HCT116 (cell line): ENCODE data around the gene MAP1S. TPM values are rescaled to one million over a fixed set of nuclear protein-coding genes. Genes with fewer than 3 reads are reported as not detected.

Source experiments
- ATAC-seq: fragments of 200-7000 bp; cut with Tn5 transposase; 2 replicates; pipeline ENCODE4 v1.9.1; 2020; ENCODE audit warnings: mild to moderate bottlenecking, moderate library complexity
- BruUV-seq: library from RNA; stranded (reverse); fragments of 400-500 nt; replicated peaks from 2 replicates; lab custom pipeline; 2021; lab: Mats Ljungman, UMichigan
- CTCF ChIA-PET: fragments of 300-600 bp; sonication (Branson Sonifier 250); formaldehyde crosslinking; loops from one replicate; lab custom pipeline; 2021; ENCODE audit warnings: antibody characterized with exemption; lab: Charles Lee
- POLR2A ChIA-PET: fragments of 300-600, 350-600 bp; sonication (Branson Sonifier 250); formaldehyde crosslinking; loops from one replicate; lab custom pipeline; 2021; ENCODE audit warnings: antibody characterized with exemption; lab: Charles Lee
- RAD21 ChIA-PET, 2 experiments: fragments of 300-600 bp; sonication (Branson Sonifier 250); formaldehyde crosslinking; loops; one replicate each; lab custom pipeline; 2023; ENCODE audit warnings: low total read pairs in 2 of 2; ENCODE audit not compliant: uncharacterized antibody in 2 of 2, unreplicated experiment in 2 of 2, low non-redundant PET in 1 of 2; lab: Charles Lee
- DNase-seq: peaks from one replicate; pipeline ENCODE4 v3.0.0-alpha.2; 2010; ENCODE audit warnings: low read depth, low spot score
- H2AFZ ChIP-seq: fragments of 200-600 bp; shearing (Covaris generic), sonication (generic); 2 replicates; pipeline ENCODE4 v1.6.1; 2017; ENCODE audit warnings: low read depth, mixed run types, mixed read lengths, antibody characterized with exemption, low read length; ENCODE audit not compliant: poor library complexity, severe bottlenecking
- H3K27ac ChIP-seq: 2 replicates; pipeline ENCODE4 v1.5.1; 2012; ENCODE audit warnings: low read depth, low read length
- H3K27me3 ChIP-seq: fragments of 200-600 bp; sonication (generic); 2 replicates; pipeline ENCODE4 v1.6.1; 2016; ENCODE audit warnings: mixed run types, low read length, mixed read lengths; ENCODE audit not compliant: insufficient read depth
- H3K36me3 ChIP-seq, 2 experiments: fragments of 200-500 bp in 1 of 2; fragments of 200-600 bp in 1 of 2; sonication (Bioruptor generic) in 1 of 2; sonication (generic) in 1 of 2; 2 replicates each; pipeline versions ENCODE4 v1.5.1 to v1.6.1; 2014 to 2016; ENCODE audit warnings: low read length in 2 of 2, inconsistent platforms in 1 of 2, mixed read lengths in 1 of 2, mixed run types in 1 of 2; ENCODE audit not compliant: insufficient read depth in 2 of 2, control insufficient read depth in 1 of 2
- H3K4me1 ChIP-seq, 2 experiments: fragments of 200-600 bp in 1 of 2; sonication (generic) in 1 of 2; 2 replicates each; pipeline versions ENCODE4 v1.5.1 to v1.6.1; 2012 to 2017; ENCODE audit warnings: low read length in 2 of 2, inconsistent platforms in 1 of 2, mild to moderate bottlenecking in 1 of 2, mixed read lengths in 1 of 2, mixed run types in 1 of 2, moderate library complexity in 1 of 2; ENCODE audit not compliant: insufficient read depth in 2 of 2, control insufficient read depth in 1 of 2
- H3K4me2 ChIP-seq: fragments of 200-600 bp; sonication (generic); 2 replicates; pipeline ENCODE4 v1.6.1; 2017; ENCODE audit warnings: mixed run types, low read length, mixed read lengths
- H3K4me3 ChIP-seq, 2 experiments: fragments of 200-600 bp in 1 of 2; sonication (generic) in 1 of 2; replicated peaks in 1 of 2; 2 replicates each; pipeline ENCODE4 v1.5.1; 2011 to 2016; ENCODE audit warnings: low read length in 2 of 2, control low read depth in 1 of 2, low read depth in 1 of 2, mild to moderate bottlenecking in 1 of 2, mixed read lengths in 1 of 2, mixed run types in 1 of 2
- H3K79me2 ChIP-seq: fragments of 200-600 bp; sonication (generic); 2 replicates; pipeline ENCODE4 v1.6.1; 2017; ENCODE audit warnings: mild to moderate bottlenecking, mixed run types, low read length, moderate library complexity, mixed read lengths; ENCODE audit not compliant: insufficient read depth
- H3K9ac ChIP-seq: fragments of 200-600 bp; sonication (generic); 2 replicates; pipeline ENCODE4 v1.6.1; 2016; ENCODE audit warnings: low read length, mixed read lengths
- H3K9me2 ChIP-seq: fragments of 200-600 bp; sonication (generic), shearing (Covaris generic); 2 replicates; pipeline ENCODE4 v1.6.1; 2017; ENCODE audit warnings: mixed run types, mild to moderate bottlenecking, moderate library complexity; ENCODE audit not compliant: insufficient read depth
- H3K9me3 ChIP-seq, 2 experiments: fragments of 200-500 bp in 1 of 2; fragments of 200-600 bp in 1 of 2; sonication (Bioruptor generic) in 1 of 2; sonication (generic) in 1 of 2; 2 replicates each; pipeline ENCODE4 v1.6.1; 2014 to 2017; ENCODE audit warnings: low read length in 2 of 2, mixed read lengths in 2 of 2, inconsistent platforms in 1 of 2, low read depth in 1 of 2, mild to moderate bottlenecking in 1 of 2, mixed run types in 1 of 2, moderate library complexity in 1 of 2; ENCODE audit not compliant: control insufficient read depth in 1 of 2, insufficient read depth in 1 of 2
- H4K20me1 ChIP-seq: fragments of 200-600 bp; sonication (generic), shearing (Covaris generic); 2 replicates; pipeline ENCODE4 v1.6.1; 2017; ENCODE audit warnings: mixed run types, mild to moderate bottlenecking, moderate library complexity; ENCODE audit not compliant: insufficient read depth
- EGR1 ChIP-seq: IDR thresholded peaks from 2 replicates; pipeline ENCODE4 v1.6.1; 2012; ENCODE audit warnings: low read depth
- ELF1 ChIP-seq: IDR thresholded peaks from 2 replicates; pipeline ENCODE4 v1.6.1; 2012; ENCODE audit warnings: low read depth, borderline replicate concordance
- EZH2 ChIP-seq: fragments of 200-600 bp; sonication (generic); IDR thresholded peaks from 2 replicates; pipeline ENCODE4 v1.6.1; 2017; ENCODE audit warnings: antibody characterized with exemption, mixed run types
- EZH2phosphoT487 ChIP-seq: fragments of 200-600 bp; IDR thresholded peaks from 2 replicates; pipeline ENCODE4 v1.6.1; 2018; ENCODE audit warnings: antibody characterized with exemption, borderline replicate concordance
- FOSL1 ChIP-seq: IDR thresholded peaks from 2 replicates; pipeline ENCODE4 v1.6.1; 2012; ENCODE audit warnings: low read depth
- POLR2A ChIP-seq: IDR thresholded peaks from 2 replicates; pipeline ENCODE4 v1.7.0; 2011; ENCODE audit warnings: borderline replicate concordance; ENCODE audit not compliant: insufficient read depth, insufficient read length; ENCODE audit errors: extremely low read depth
- POLR2AphosphoS5 ChIP-seq: IDR thresholded peaks from 2 replicates; pipeline ENCODE4 v1.6.1; 2011; ENCODE audit warnings: mild to moderate bottlenecking, low read depth, low read length, moderate library complexity
- RAD21 ChIP-seq: IDR thresholded peaks from 2 replicates; pipeline ENCODE4 v1.6.1; 2012; ENCODE audit warnings: low read depth, mild to moderate bottlenecking
- TCF7L2 ChIP-seq: IDR thresholded peaks from 2 replicates; pipeline ENCODE4 v1.7.0; 2011; ENCODE audit warnings: borderline replicate concordance, inconsistent platforms; ENCODE audit not compliant: insufficient read depth, insufficient read length; ENCODE audit errors: extremely low read depth
- YY1 ChIP-seq: IDR thresholded peaks from 2 replicates; pipeline ENCODE4 v1.6.1; 2011; ENCODE audit warnings: low read length, low read depth, moderate library complexity, mild to moderate bottlenecking; ENCODE audit not compliant: insufficient replicate concordance; ENCODE audit errors: extremely low read depth
- intact Hi-C: fragments of 100-400 bp; cut with micrococcal nuclease; formaldehyde crosslinking; loops from 2 replicates; pipeline ENCODE4 v1.10.0; 2022
- total RNA-seq: library from RNA; stranded (reverse); gene quantifications from one replicate; pipeline ENCODE4 v1.2.1, GENCODE V29; 2021; ENCODE audit not compliant: unreplicated experiment
- TF ChIP-seq, protein P1 (sequence below): IDR thresholded peaks from 2 replicates; pipeline ENCODE4 v1.6.1; 2012; ENCODE audit warnings: low read depth
- TF ChIP-seq, protein P2 (sequence below), 3 experiments: fragments of 200-600 bp in 1 of 3; sonication (generic) in 1 of 3; IDR thresholded peaks in 2 of 3; conservative IDR thresholded peaks in 1 of 3; 2 replicates each; pipeline ENCODE4 v1.5.1; 2012 to 2017; ENCODE audit warnings: low read depth in 2 of 3, low read length in 2 of 3, antibody characterized with exemption in 1 of 3, borderline replicate concordance in 1 of 3, control low read depth in 1 of 3, mild to moderate bottlenecking in 1 of 3, mixed read lengths in 1 of 3, mixed run types in 1 of 3, moderate library complexity in 1 of 3; ENCODE audit not compliant: insufficient read depth in 1 of 3
- TF ChIP-seq, protein P3 (sequence below): IDR thresholded peaks from 2 replicates; pipeline ENCODE4 v1.6.1; 2012

MAP1S gene
- total RNA-seq, 1 experiment from 2014 or later: 80.8 TPM

DNA sequence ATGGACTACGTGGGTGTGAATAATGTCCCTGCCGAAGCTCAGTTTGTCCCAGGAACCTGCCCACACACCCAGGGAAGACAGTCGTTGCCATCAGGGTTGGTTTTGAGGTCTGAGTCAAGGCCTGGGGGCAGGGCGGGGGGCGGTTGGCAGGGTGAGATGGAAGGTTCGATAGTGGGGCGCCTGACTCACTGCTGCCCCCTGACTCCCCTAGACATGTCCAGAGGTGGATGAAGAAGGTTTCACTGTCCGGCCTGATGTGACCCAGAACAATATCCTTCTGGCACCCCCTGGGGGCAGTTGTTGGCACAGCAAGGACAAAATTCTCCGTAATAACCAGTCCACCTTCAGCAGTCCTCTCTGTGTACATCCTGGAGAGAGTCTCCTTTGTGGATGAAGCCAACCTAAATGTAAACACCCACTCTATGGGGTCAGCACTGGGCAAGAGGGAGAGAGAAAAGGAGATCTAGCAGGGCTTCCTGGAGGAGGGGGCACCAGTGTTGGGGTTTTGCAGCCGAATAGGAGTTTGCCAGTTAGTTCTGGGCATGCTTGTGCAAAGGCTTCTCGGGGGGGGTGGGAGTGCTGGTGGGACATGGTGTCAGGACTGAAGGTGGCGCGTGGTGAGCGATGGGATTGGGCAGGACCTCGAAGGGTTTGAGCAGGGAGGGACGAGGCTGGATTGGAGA, 56.1 kb downstream of the MAP1S start:
- Histone ChIP-seq H4K20me1 (no peaks in the 10 kb centered on the region), H3K27ac (no peak overlapping the region; the same call in 1 of the 2 replicates), H3K79me2 (no peaks in the 10 kb centered on the region), H3K4me3 (no peak overlapping the region), H3K9ac (no peak overlapping the region), H3K9me3 (no peaks in the 10 kb centered on the region), H3K9me2 (no peaks in the 10 kb centered on the region), H3K4me2 (peak overlapping the region; percentile 41), H3K27me3 (no peaks in the 10 kb centered on the region), H2AFZ (no peak overlapping the region), H3K36me3 (no peaks in the 10 kb centered on the region), H3K4me1 (peaks cover 21 to 40% of the 10 kb centered on the region in 2 experiments)
- no TSS peak for BruUV-seq
- TF ChIP-seq, protein P1, sequence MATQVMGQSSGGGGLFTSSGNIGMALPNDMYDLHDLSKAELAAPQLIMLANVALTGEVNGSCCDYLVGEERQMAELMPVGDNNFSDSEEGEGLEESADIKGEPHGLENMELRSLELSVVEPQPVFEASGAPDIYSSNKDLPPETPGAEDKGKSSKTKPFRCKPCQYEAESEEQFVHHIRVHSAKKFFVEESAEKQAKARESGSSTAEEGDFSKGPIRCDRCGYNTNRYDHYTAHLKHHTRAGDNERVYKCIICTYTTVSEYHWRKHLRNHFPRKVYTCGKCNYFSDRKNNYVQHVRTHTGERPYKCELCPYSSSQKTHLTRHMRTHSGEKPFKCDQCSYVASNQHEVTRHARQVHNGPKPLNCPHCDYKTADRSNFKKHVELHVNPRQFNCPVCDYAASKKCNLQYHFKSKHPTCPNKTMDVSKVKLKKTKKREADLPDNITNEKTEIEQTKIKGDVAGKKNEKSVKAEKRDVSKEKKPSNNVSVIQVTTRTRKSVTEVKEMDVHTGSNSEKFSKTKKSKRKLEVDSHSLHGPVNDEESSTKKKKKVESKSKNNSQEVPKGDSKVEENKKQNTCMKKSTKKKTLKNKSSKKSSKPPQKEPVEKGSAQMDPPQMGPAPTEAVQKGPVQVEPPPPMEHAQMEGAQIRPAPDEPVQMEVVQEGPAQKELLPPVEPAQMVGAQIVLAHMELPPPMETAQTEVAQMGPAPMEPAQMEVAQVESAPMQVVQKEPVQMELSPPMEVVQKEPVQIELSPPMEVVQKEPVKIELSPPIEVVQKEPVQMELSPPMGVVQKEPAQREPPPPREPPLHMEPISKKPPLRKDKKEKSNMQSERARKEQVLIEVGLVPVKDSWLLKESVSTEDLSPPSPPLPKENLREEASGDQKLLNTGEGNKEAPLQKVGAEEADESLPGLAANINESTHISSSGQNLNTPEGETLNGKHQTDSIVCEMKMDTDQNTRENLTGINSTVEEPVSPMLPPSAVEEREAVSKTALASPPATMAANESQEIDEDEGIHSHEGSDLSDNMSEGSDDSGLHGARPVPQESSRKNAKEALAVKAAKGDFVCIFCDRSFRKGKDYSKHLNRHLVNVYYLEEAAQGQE: no peak
- TF ChIP-seq POLR2AphosphoS5 (no peak), FOSL1 (no peak), YY1 (no peak), EGR1 (no peak), POLR2A (no peak), EZH2 (no peak), RAD21 (peak; percentile 87), ELF1 (no peak), TCF7L2 (no peak), EZH2phosphoT487 (no peak)
- TF ChIP-seq, protein P2, sequence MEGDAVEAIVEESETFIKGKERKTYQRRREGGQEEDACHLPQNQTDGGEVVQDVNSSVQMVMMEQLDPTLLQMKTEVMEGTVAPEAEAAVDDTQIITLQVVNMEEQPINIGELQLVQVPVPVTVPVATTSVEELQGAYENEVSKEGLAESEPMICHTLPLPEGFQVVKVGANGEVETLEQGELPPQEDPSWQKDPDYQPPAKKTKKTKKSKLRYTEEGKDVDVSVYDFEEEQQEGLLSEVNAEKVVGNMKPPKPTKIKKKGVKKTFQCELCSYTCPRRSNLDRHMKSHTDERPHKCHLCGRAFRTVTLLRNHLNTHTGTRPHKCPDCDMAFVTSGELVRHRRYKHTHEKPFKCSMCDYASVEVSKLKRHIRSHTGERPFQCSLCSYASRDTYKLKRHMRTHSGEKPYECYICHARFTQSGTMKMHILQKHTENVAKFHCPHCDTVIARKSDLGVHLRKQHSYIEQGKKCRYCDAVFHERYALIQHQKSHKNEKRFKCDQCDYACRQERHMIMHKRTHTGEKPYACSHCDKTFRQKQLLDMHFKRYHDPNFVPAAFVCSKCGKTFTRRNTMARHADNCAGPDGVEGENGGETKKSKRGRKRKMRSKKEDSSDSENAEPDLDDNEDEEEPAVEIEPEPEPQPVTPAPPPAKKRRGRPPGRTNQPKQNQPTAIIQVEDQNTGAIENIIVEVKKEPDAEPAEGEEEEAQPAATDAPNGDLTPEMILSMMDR (IDR thresholded peaks at IDR 0.05 in 2 of 3, conservative IDR thresholded peaks at IDR 0.05 in 1 of 3; ENCODE audit: borderline replicate concordance in 1 of 3, insufficient read depth in 1 of 3, low read depth in 2 of 3, low read length in 2 of 3): peak; percentile 82 to 93 (median 84)
- TF ChIP-seq, protein P3, sequence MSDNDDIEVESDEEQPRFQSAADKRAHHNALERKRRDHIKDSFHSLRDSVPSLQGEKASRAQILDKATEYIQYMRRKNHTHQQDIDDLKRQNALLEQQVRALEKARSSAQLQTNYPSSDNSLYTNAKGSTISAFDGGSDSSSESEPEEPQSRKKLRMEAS: no peak
- CTCF ChIA-PET: interaction anchor here (0.5 to 3.5 kb wide), 12 partner anchors 9 to 321 kb away, joined by 3 to 29 read pairs (median 4); partner anchors contain the start of genes B3GNT3 and RPL18A
- RAD21 ChIA-PET: interaction anchor here (0.6 to 1.2 kb wide), 3 partner anchors 9 to 334 kb away, joined by 3 to 4 read pairs (median 3); no protein-coding TSS in a partner anchor
- peak; percentile 16 for ATAC-seq
- intact Hi-C loops: loop anchor here (1.0 to 5.0 kb wide), 5 partner anchors 73 to 322 kb away; partner anchors contain the start of genes CCDC124 and PGLS
- no peak for DNase-seq
- POLR2A ChIA-PET: interaction anchor here (0.6 to 1.2 kb wide), 3 partner anchors 9 to 84 kb away, joined by 3 to 4 read pairs (median 3); partner anchors contain the start of gene RPL18A
